ENCODE data around the gene RNF152. TPM values are rescaled to one million over a fixed set of nuclear protein-coding genes. Genes with fewer than 3 reads are reported as not detected.

The RNF152 gene
- polyA plus RNA-seq, 1 donor from 2014 or later, result 22.9 TPM

GRCh38 chr18:61770279-61770678, 122.5 kb downstream of the RNF152 start:
- Histone ChIP-seq H3K27ac (ENCODE audit: low read length) (no peak overlapping the region), H3K27me3 (ENCODE audit: insufficient read depth, low read depth, low read length) (no peaks in the 10 kb centered on the region), H4K20me1 (ENCODE audit: insufficient read depth) (no peaks in the 10 kb centered on the region), H3F3A (ENCODE audit: insufficient read depth, low read length, poor library complexity, severe bottlenecking) (no peaks in the 10 kb centered on the region), H3K9ac (ENCODE audit: low read length) (no peak overlapping the region), H3K4me2 (ENCODE audit: low read length) (no peak overlapping the region), H3K9me2 (ENCODE audit: insufficient read depth, low read length) (no peaks in the 10 kb centered on the region), H3K36me3 (ENCODE audit: insufficient read depth, low read length) (no peaks in the 10 kb centered on the region), H3K9me3 (ENCODE audit: low read length) (no peaks in the 10 kb centered on the region), H3K4me3 (ENCODE audit: low read length) (no peak overlapping the region), H2AFZ (ENCODE audit: low read depth, low read length) (no peak overlapping the region), H3K79me2 (replicated peaks; ENCODE audit: insufficient read depth, low read length) (no peaks in the 10 kb centered on the region)
- TF ChIP-seq CTCF (IDR thresholded peaks at IDR 0.05; ENCODE audit: poor library complexity, severe bottlenecking) (no peak), TAF1 (IDR thresholded peaks at IDR 0.05; ENCODE audit: low read depth) (no peak), REST (IDR thresholded peaks at IDR 0.05; ENCODE audit: borderline replicate concordance) (no peak), RAD21 (conservative IDR thresholded peaks at IDR 0.05) (no peak), POLR2AphosphoS5 (IDR thresholded peaks at IDR 0.05) (no peak), SMC3 (conservative IDR thresholded peaks at IDR 0.05; ENCODE audit: poor library complexity) (no peak), EZH2 (IDR thresholded peaks at IDR 0.05; ENCODE audit: borderline replicate concordance, insufficient read depth, low read length, poor library complexity, severe bottlenecking) (no peak), EP300 (conservative IDR thresholded peaks at IDR 0.05; ENCODE audit: poor library complexity, severe bottlenecking) (no peak), MXI1 (conservative IDR thresholded peaks at IDR 0.05; ENCODE audit: poor library complexity, severe bottlenecking) (no peak)

GRCh38 chr18:61766266-61766884, 126.4 kb downstream of the RNF152 start:
- no peaks in the 10 kb centered on the region for H3K27me3 ChIP-seq (ENCODE audit: insufficient read depth, low read depth, low read length)

More at GRCh38 chr18:61766266-61766884, 126.4 kb downstream of the RNF152 start:
- Histone ChIP-seq H3K9me2 (ENCODE audit: insufficient read depth, low read length) (no peaks in the 10 kb centered on the region), H3K79me2 (replicated peaks; ENCODE audit: insufficient read depth, low read length) (no peaks in the 10 kb centered on the region), H3K9me3 (ENCODE audit: low read length) (no peaks in the 10 kb centered on the region), H3K4me2 (ENCODE audit: low read length) (no peak overlapping the region), H3K27ac (ENCODE audit: low read length) (no peak overlapping the region), H3K4me3 (ENCODE audit: low read length) (no peak overlapping the region), H3K9ac (ENCODE audit: low read length) (no peak overlapping the region), H3K36me3 (ENCODE audit: insufficient read depth, low read length) (no peaks in the 10 kb centered on the region), H3F3A (ENCODE audit: insufficient read depth, low read length, poor library complexity, severe bottlenecking) (no peaks in the 10 kb centered on the region), H4K20me1 (ENCODE audit: insufficient read depth) (no peaks in the 10 kb centered on the region), H2AFZ (ENCODE audit: low read depth, low read length) (no peak overlapping the region)
- TF ChIP-seq RAD21 (conservative IDR thresholded peaks at IDR 0.05) (no peak), SMC3 (conservative IDR thresholded peaks at IDR 0.05; ENCODE audit: poor library complexity) (no peak), EZH2 (IDR thresholded peaks at IDR 0.05; ENCODE audit: borderline replicate concordance, insufficient read depth, low read length, poor library complexity, severe bottlenecking) (no peak), POLR2AphosphoS5 (IDR thresholded peaks at IDR 0.05) (no peak), REST (IDR thresholded peaks at IDR 0.05; ENCODE audit: borderline replicate concordance) (no peak), EP300 (conservative IDR thresholded peaks at IDR 0.05; ENCODE audit: poor library complexity, severe bottlenecking) (no peak), TAF1 (IDR thresholded peaks at IDR 0.05; ENCODE audit: low read depth) (no peak), CTCF (IDR thresholded peaks at IDR 0.05; ENCODE audit: poor library complexity, severe bottlenecking) (no peak), MXI1 (conservative IDR thresholded peaks at IDR 0.05; ENCODE audit: poor library complexity, severe bottlenecking) (no peak)
